NCI-H446 treated with DMSO at 0.1 percent for 48 hours (cell line): ENCODE measurements around the gene RAC2.

ENCODE experiments used
- DNase-seq: peaks from one replicate; lab custom pipeline; 2025; lab: John Stamatoyannopoulos, UW

RAC2 gene

GRCh38 chr22:37221424-37222333 is 22.4 kb downstream of the RAC2 start:
- DNase-seq = no peak

GRCh38 chr22:37220543-37220981 is 23.5 kb downstream of the RAC2 start:
- no peak for DNase-seq

GRCh38 chr22:37219533-37219932 is 24.5 kb downstream of the RAC2 start:
- no peak for DNase-seq

DNA sequence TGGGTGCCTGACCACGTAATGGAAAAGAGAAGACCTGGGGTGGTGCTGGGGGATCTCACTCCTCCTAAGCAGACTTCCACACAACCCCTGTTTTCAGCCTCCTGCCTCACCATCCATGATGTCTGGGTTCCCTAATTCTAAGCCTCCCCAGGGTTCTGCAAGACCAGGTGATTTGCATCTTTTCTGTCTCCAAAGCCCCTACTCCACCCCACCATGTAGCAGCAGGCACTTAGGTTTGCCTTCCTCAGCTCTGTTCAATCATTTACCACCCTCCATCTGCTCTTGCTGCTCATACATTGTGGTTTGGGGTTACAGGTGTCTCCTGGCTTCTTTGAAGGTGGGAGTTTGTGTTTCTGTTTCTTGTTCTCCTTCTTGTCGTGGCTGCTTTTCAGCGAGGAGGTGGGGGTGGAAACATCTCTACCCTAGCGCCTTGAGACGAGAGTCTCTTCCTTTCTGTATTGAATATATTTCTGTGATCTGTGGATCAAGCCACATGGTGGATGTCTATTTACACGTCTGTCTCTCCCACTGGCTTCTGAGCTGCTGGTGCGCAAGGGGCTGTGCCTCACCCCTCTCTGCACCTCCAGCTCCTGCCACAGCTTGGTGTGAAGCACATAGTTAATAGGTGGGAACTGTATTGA is 25.2 kb downstream of the RAC2 start:
- DNase-seq = no peak

- no peak for DNase-seq
Measured at GRCh38 chr22:37218399-37218770, 25.7 kb downstream of the RAC2 start.

- DNase-seq = no peak
Measured at GRCh38 chr22:37215890-37216289, 28.2 kb downstream of the RAC2 start.

DNA sequence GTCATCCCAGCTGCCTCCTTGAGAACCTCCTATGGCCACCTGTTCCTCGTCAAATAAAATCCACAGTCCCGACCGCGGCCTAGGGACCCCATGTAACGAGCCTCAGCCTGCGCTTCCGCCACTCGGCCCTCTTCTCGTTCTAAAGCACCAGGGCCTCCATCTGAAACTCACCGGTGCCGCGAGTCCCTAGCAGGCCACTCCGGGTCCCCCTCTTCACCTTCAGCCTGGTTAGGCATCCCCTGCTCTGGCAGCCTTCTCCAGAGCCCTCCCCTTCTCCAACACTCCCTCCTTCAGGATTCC is 29.4 kb downstream of the RAC2 start:
- no peak for DNase-seq

GRCh38 chr22:37213941-37214730 is 29.9 kb downstream of the RAC2 start:
- no peak for DNase-seq

DNA sequence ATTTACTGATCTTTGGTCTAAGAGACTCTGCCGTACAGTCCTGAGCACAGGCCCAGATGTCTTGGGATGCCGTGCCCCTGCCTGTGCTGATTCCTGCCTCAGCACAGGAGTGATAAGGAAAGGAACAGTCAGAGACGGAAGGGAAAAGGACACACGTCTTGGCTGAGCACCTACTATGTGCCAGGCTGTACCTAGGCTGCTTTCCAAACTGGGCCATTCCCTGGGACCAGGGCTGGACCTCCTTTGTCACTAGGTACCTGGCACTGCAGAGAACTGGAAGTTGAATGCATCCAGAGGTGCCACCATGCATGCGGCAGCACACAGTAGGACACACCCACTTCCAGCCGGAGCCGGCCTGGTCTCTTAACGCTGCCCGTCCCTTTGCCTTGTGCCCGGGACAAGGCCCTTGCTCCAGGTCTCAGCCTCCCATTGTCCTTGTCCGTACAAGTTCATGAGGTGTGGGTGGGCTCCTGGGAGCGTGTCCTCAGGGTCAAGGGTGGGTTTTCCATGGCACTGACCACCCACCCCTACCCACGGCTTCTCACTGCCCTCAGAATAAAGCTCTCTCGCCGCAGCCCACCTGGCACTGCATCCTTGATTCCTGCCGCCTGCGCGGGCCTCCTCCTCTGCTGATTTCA is 30.7 kb downstream of the RAC2 start:
- DNase-seq = no peak

DNA sequence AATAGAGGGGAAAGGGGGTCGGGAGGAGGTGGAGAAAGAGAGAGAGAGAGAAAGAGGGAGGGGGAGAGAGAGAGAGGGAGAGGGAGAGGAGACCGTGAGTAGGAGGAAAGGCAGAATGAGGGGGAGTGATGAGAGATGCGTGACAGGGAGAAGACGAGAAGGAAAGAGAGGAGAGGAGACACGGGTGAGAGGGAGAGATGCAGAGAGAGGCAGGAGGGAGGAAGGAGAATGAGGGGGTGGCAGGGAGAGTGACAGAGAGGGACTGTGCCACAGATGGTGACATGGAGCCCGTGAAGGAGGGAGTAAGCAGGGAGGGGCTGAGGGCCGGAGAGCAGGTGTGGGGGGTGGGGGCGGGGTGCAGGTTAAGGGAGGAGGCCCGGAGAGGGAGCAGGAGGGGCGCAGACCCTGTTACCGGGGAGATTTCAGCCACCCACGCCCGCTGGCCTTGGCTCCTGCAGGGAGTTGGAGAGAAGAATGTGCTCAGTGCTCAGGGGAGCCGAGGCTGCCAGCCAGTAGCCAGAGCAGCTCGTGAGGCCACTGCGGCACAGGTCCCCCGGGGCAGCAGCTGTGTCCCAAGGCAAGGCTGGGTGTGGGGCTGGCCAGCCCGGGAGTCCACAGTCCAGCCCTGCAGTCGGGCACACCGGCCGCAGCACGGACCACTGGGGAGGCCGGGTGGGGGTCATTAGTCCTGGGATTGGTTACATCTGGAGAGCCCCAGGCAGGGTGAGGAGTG is 31.7 kb downstream of the RAC2 start, which contains the start of gene SSTR3:
Gene SSTR3, minus strand, starts transcription at position 304 of the 733 bp plus-strand sequence. CDS start 4,674 bp downstream, outside the sequence.
- DNase-seq = no peak

- DNase-seq = no peak
Measured at GRCh38 chr22:37211866-37212173, 32.2 kb downstream of the RAC2 start.

- no peak for DNase-seq
Measured at GRCh38 chr22:37211075-37211865, 32.8 kb downstream of the RAC2 start.

DNA sequence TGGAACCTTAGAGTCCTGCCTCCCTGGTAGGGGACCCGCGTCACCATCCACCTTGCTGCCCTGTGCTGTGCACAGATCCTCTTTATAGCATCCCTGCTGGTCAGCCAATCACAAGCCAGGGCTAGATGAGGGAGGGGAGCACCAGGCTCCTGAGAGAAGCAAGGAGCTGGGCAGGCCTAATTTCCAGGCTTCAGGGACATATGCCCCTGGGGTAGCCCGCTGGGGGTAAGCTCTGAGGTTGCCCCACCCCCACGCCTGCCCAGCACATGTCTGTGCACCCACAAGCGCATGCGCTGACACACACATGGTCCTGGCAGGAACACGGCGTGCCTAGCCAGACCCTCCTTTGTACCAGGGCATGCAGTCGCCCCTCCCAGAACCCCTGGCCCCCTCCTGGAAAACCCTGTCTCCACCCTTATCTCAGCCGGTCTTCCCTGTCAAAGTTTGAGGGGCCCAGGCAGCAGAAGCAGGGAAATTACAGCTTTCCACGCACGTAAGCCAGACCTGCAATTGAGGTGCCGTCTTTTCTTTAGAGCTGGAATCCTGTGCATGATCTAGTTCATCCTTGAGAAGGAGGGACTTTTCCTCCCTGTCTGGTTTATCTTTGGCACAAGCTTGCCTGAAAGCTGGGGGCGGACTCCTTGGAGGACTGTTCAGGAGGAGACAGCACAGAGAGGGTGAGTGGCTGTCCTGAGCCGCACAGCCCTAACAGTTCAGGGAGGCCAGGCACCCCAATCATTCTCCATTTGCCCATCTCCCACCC is 33.8 kb downstream of the RAC2 start:
- no peak for DNase-seq

DNA sequence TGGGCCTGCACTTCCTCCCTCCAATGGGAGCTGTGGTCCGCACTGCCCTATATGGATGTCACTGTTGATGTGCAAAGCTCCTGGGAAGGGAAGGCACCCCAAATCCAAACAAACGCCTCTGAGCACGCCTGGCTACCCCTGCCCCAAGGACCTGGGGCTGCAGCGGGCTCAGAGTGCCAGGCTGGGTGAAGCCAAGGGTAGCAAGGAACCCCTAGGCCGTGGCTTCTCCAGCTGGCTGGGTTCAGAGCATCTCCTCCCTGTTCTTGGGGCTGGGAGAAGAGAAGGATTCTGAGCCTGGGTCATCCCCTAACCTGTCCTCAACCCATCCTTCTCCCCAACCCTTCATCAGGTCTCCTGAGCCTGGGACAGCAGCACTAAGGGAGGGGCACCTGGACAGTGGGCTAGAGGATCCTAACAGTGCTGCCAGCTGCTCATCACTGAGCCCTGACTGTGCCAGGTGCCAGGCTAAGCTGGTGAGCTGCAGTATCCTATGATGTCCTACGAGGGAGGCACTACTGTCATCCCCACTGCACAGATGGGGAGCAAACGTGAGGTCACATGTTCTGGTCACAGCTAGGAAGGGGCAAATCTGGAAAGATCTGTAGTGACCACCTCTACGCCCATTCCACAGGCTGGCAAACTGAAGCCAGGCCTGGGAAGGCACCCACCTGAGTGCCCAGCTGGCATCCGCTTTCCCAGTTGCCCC is 34.8 kb downstream of the RAC2 start:
- no peak for DNase-seq

- no peak for DNase-seq
Measured at GRCh38 chr22:37208401-37209139, 35.5 kb downstream of the RAC2 start.

DNA sequence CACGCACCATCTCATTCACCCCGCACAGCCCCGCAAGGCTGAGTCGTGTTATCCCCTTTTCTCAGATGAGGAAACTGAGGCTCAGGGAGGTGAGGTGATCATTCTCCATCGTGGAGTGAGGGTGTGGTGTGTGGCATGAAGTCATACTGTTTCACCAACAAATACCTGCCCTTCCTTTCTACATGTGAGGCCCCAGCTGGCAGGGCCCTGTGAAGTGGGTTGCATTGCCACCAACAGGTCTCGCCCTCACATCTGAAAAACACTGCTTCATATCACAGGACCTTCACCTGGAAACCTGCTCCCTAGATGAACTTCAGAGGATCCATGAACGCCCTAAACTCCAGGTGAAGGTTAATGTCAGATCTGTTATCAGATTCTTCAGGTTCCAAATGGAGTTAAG is 36.1 kb downstream of the RAC2 start:
- no peak for DNase-seq

- DNase-seq = no peak
Measured at GRCh38 chr22:37206841-37207821, 36.9 kb downstream of the RAC2 start.
